Right cardiac atrium (tissue), 5 donors: ENCODE results near the gene CDH2. TPM values are rescaled to one million over a fixed set of nuclear protein-coding genes. Genes with fewer than 3 reads are reported as not detected.

ENCODE experiments used
- ATAC-seq, 2 donors: fragments of 200-7000 bp; cut with Tn5 transposase; one replicate each; pipeline versions ENCODE4 v1.8.0 to v1.9.1; 2020; ENCODE audit warnings: moderate library complexity in 2 of 2, mild to moderate bottlenecking in 1 of 2
- DNase-seq, 3 donors: peaks; one replicate each; pipeline ENCODE4 v3.0.0-alpha.2; 2020
- H3K27ac ChIP-seq: one replicate; pipeline ENCODE4 v1.5.1; 2013; ENCODE audit warnings: mild to moderate bottlenecking, low read length, control low read depth, moderate library complexity
- H3K27me3 ChIP-seq: one replicate; pipeline ENCODE4 v1.6.1; 2013; ENCODE audit not compliant: control insufficient read depth, insufficient read depth
- H3K4me1 ChIP-seq: one replicate; pipeline ENCODE4 v1.6.1; 2013; ENCODE audit warnings: low read length; ENCODE audit not compliant: control insufficient read depth, insufficient read depth
- H3K4me3 ChIP-seq: one replicate; pipeline ENCODE4 v1.5.1; 2013; ENCODE audit warnings: low read length, control low read depth
- H3K9me3 ChIP-seq: one replicate; pipeline ENCODE4 v1.6.1; 2013; ENCODE audit warnings: low read length; ENCODE audit not compliant: control insufficient read depth
- WGBS: extraction: QIAGEN DNeasy Blood & Tissue Kit; methylation state at CpG from one replicate; pipeline ENCODE4 v1.1.7; 2013; 5-methylcytosine and 5-hydroxymethylcytosine counted together
- intact Hi-C, 4 donors: fragments of 100-400 bp; cut with DNase I; formaldehyde crosslinking; loops; one replicate each; pipeline versions ENCODE4 v1.11.0 to v1.14.0; 2022 to 2023
- polyA plus RNA-seq: library from polyadenylated mRNA; stranded (reverse); fragments of 200-250 nt; gene quantifications from one replicate; pipeline ENCODE4 v1.2.3, GENCODE V29; 2013
- total RNA-seq, 4 donors: library from RNA; stranded (reverse); fragmentation: NEBNext Ultra II Directional; extraction: Animal tissue kit (Norgen Biotek cat#: 25700); gene quantifications; one replicate each; pipeline ENCODE4 v1.2.1, GENCODE V29; 2021
- donor health status: healthy with polysubstance abuse.
- donor health status: DM: no; HTN: yes; CAD: no.
- donor health status: DM: no; HTN: no; CAD: no.
- donor health status: DM: no; HTN: yes; CAD: no; lungs with severe emphysema.
- donor health status: DM: yes; HTN: yes; CAD: no.

CDH2 gene
- total and polyA plus RNA-seq, 5 donors: 75.6 to 338 (median 233) TPM

GRCh38 chr18:28168725-28169124 lies 8.2 kb downstream of the CDH2 start:
- no peak overlapping the region for H3K4me3 ChIP-seq
- no peaks in the 10 kb centered on the region for H3K9me3 ChIP-seq
- intact Hi-C loops: no loop called here
- ATAC-seq (no peak), DNase-seq (no peak)
- WGBS: 19% methylated on average over 1 of the region's 1 CpG
- H3K4me1 ChIP-seq: no peaks in the 10 kb centered on the region
- H3K27me3 ChIP-seq: no peaks in the 10 kb centered on the region
- no peak overlapping the region for H3K27ac ChIP-seq

- Histone ChIP-seq H3K27ac (no peak overlapping the region), H3K9me3 (no peaks in the 10 kb centered on the region), H3K27me3 (no peaks in the 10 kb centered on the region), H3K4me1 (peaks cover 2% of the 10 kb centered on the region), H3K4me3 (no peak overlapping the region)
- WGBS: 71% methylated on average over 8 of the region's 8 CpGs
- ATAC-seq (no peak), DNase-seq (no peak)
- intact Hi-C loops: no loop called here
These were observed 9.0 kb downstream of the CDH2 start for GRCh38 chr18:28167835-28168349.

DNA sequence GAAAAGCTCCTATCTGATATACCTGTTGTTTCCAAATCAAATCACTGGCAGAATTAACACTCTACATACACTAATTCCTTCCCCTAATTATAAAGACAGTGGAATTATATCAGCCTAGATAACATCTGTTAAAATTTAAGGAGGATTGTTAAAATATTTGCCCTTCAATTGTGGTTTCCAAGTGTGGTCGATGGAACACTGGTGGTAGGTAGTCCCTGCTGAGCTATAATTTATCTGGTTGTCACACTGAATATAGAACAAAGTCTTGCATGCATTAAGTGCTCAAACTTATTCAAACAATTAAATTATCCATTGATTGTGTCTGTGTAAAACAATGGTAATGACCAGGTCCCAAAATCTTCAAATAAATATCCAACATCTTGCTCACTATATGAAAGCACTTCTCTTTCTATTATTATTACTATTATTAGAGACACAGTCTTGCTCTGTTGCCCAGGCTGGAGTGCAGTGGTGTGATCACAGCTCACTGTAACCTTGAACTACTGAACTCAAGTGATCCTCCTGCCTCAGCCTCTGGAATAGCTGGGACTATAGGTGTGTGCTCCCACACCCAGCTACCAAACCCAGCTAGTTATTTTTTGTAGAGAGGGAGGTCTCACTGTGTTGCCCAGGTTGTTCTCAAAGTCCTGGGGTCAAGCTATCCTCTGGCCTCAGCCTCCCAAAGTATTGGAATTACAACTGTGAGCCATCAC lies 12.0 kb downstream of the CDH2 start:
- Histone ChIP-seq H3K9me3 (no peaks in the 10 kb centered on the region), H3K4me3 (no peak overlapping the region), H3K27me3 (no peaks in the 10 kb centered on the region), H3K4me1 (peaks cover 13% of the 10 kb centered on the region), H3K27ac (no peak overlapping the region)
- intact Hi-C loops: no loop called here
- 55% methylated on average over 1 of the region's 1 CpG for WGBS
- no peak for ATAC-seq
- DNase-seq: no peak

DNA sequence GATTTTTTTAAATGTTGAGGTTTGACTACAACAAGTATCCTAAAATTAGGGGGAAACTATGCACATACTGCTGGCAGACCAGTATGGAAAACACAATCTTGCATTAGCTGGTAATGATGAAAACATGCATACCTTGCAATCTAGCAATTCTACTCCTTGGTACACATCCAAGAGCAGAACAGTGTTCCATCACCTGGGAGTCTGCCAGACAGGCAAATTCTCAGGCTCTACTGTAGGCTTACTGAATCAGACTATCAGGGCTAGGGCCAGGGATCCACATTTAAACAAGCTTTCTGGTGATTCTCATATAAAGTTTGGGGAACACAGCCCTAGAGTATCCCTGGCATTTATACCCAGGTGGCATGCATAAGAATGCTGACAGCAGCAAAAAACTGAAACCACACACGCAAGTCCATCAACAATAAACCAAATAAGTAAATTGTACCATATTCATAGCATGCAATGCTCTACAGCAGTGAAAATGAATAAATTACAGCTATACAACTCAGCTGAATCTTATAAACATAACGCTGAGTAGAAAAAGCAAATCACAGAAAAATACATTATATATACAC lies 13.6 kb downstream of the CDH2 start:
- ATAC-seq: no peak
- peaks cover 13% of the 10 kb centered on the region for H3K4me1 ChIP-seq
- H3K4me3 ChIP-seq: no peak overlapping the region

GRCh38 chr18:28161608-28162599 lies 15.0 kb downstream of the CDH2 start:
- peak in 1 of 2 donors; percentile 28 for ATAC-seq
- 64% methylated on average over 9 of the region's 9 CpGs for WGBS
- Histone ChIP-seq H3K9me3 (no peaks in the 10 kb centered on the region), H3K27me3 (no peaks in the 10 kb centered on the region), H3K4me1 (peaks cover 13% of the 10 kb centered on the region), H3K4me3 (no peak overlapping the region), H3K27ac (peak overlapping the region; percentile 45)
- intact Hi-C loops: no loop called here
- no peak for DNase-seq

More for the DNA sequence above, 13.6 kb downstream of the CDH2 start:
- DNase-seq: peak in 1 of 3 donors; percentile 39
- Histone ChIP-seq H3K27ac (peak overlapping the region; percentile 2), H3K27me3 (no peaks in the 10 kb centered on the region), H3K9me3 (no peaks in the 10 kb centered on the region)
- intact Hi-C loops: no loop called here
- 92% methylated on average over 2 of the region's 2 CpGs for WGBS

DNA sequence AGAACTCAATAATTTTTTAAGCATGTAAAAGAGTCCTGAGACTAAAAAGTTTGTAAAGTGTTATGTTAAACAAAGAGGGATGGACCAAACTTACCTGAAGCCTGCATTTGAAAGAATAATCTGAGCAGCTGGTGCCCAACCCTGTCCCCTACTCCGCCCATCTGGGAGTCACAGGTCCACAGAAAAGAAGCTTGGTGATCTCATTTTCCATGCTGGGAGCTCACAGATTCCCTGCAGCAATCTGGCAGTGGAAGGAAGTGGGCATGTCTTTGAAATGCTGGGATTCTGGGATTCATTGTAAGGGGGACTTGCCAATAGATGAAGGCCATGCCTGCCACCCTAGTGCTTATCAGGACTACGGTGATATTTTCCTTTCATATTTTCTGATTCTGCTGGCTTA lies 17.9 kb downstream of the CDH2 start:
- no peak overlapping the region for H3K4me3 ChIP-seq
- 46% methylated on average over 2 of the region's 2 CpGs for WGBS
- intact Hi-C loops: no loop called here
- DNase-seq: no peak
- ATAC-seq: no peak
- no peaks in the 10 kb centered on the region for H3K27me3 ChIP-seq
- H3K9me3 ChIP-seq: no peaks in the 10 kb centered on the region
- H3K27ac ChIP-seq: peak overlapping the region; percentile 48
- peaks cover 15% of the 10 kb centered on the region for H3K4me1 ChIP-seq

GRCh38 chr18:28158083-28158581 lies 18.8 kb downstream of the CDH2 start:
- intact Hi-C loops: no loop called here
- no peak overlapping the region for H3K4me3 ChIP-seq
- ATAC-seq (peak; percentile 28 to 56), DNase-seq (peak in 1 of 3 donors; percentile 45)
- no peaks in the 10 kb centered on the region for H3K9me3 ChIP-seq
- WGBS: 18% methylated on average over 4 of the region's 4 CpGs
- H3K27me3 ChIP-seq: no peaks in the 10 kb centered on the region
- H3K27ac ChIP-seq: peak overlapping the region; percentile 25
- peaks cover 12% of the 10 kb centered on the region for H3K4me1 ChIP-seq

GRCh38 chr18:28153485-28154065 lies 23.4 kb downstream of the CDH2 start:
- DNase-seq: no peak
- Histone ChIP-seq H3K9me3 (no peaks in the 10 kb centered on the region), H3K27me3 (no peaks in the 10 kb centered on the region), H3K27ac (peak overlapping the region; percentile 48), H3K4me3 (no peak overlapping the region), H3K4me1 (peaks cover 8% of the 10 kb centered on the region)
- ATAC-seq: peak; percentile 9 to 13
- intact Hi-C loops: no loop called here
- 42% methylated on average over 3 of the region's 3 CpGs for WGBS

DNA sequence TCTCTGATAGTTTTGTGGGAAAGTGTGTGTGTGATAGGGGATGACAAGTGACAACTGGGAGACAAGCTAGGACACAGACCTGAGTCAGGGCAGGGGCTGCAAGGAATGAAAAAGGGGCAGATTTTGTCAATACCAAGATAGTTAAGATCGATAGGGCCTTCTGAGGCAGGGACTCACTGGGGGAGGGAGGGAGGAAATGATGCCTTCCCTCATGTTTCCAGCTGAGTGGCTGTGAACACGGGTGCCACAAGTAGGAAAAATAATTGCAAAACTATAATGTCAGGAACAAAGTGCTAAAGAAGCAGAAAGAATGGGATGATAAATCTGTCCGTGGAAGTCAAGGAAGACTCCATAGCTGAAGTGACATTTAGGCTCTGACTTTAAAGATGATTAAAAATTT lies 24.2 kb downstream of the CDH2 start:
- no peaks in the 10 kb centered on the region for H3K27me3 ChIP-seq
- DNase-seq (no peak), ATAC-seq (peak in 1 of 2 donors; percentile 22)
- H3K9me3 ChIP-seq: no peaks in the 10 kb centered on the region
- peaks cover 11% of the 10 kb centered on the region for H3K4me1 ChIP-seq
- 18% methylated on average over 3 of the region's 3 CpGs for WGBS
- H3K27ac ChIP-seq: peak overlapping the region; percentile 70
- intact Hi-C loops: no loop called here
- H3K4me3 ChIP-seq: no peak overlapping the region

- no peaks in the 10 kb centered on the region for H3K27me3 ChIP-seq
- H3K4me1 ChIP-seq: peaks cover 11% of the 10 kb centered on the region
- WGBS: 20% methylated on average over 4 of the region's 4 CpGs
- DNase-seq: no peak
- intact Hi-C loops: no loop called here
- peak in 1 of 2 donors; percentile 23 for ATAC-seq
- peak overlapping the region; percentile 70 for H3K27ac ChIP-seq
- H3K9me3 ChIP-seq: no peaks in the 10 kb centered on the region
- H3K4me3 ChIP-seq: no peak overlapping the region
These were observed 24.6 kb downstream of the CDH2 start for GRCh38 chr18:28152354-28152753.
